ENCODE results near the gene MFAP1.
"Not testable (repeated sequence)": the region's sequence is repeated elsewhere in the genome, so short reads cannot be mapped to it uniquely, and the experiment has no call there.

MFAP1 gene, protein sequence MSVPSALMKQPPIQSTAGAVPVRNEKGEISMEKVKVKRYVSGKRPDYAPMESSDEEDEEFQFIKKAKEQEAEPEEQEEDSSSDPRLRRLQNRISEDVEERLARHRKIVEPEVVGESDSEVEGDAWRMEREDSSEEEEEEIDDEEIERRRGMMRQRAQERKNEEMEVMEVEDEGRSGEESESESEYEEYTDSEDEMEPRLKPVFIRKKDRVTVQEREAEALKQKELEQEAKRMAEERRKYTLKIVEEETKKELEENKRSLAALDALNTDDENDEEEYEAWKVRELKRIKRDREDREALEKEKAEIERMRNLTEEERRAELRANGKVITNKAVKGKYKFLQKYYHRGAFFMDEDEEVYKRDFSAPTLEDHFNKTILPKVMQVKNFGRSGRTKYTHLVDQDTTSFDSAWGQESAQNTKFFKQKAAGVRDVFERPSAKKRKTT

DNA sequence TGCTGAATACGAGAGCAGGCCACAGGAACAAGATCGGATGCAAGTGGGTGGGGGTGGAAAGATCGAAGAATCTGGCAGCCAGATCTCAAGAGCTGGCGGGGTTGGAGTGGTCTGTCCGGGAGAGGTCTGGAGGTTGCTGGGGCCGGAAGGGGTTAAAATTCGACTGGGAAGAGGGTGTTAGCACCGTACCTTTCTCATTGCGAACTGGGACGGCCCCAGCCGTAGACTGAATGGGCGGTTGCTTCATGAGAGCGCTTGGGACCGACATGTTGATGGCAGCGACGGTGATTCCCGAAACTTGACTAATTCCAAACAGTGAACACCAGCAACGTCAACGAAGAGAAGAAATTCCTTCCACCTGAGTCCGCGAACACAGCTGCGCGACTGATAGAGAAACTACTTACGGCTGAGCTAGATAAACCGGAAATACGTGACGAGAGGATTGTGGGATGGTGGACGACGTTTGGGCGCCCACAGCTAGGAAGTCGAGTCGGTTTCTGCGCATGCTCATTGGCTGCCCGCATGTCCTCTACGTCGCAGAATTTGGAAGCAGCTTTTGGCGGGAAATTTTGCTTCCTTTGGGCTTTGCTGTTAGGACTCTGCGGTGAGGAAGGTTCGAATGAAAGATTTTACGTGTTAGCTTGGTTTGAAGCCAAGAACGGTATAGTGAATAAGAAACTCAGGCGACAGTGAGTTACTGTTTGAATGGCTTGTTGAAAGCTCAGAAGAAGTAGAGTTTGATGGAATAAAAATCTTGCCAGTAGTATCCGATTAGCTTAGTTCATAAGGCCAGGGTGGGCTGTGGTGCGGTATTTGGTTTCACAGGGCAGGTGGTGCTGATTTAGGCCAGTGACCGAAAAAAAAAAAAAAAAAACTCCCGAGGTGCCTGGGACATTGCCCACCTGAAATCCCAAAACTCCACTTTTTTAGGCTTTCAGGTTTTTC lies at the start of gene MFAP1:
TSS of gene MFAP1 (minus strand) at position 389 of the 945 bp plus-strand sequence. CDS start at position 268, 121 bp downstream.
- DNase-seq (ENCODE audit: low spot score) = peak; percentile 93

DNA sequence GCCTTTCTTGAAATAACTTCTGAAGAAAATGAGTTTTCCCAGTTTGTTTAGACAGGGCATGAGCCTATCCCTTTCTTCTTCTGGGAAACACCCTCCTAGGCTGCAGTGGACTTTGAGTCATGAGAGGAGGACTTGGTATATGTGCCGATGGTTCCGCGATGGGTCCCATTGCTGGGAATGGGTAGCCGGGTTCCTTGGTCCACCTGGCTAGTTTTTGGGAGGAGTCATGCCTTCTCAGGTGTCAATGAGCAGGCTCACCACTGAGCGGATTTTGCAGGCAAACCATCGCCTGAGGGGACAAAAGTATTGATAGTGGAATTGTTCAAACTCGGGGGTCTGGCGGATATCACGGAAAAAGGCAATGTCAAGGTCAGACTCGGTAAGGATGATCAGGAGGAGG lies 49.2 kb upstream of the MFAP1 start:
- no peak overlapping the region for H3K4me3 ChIP-seq
- no peak for DNase-seq (ENCODE audit: low spot score)
- no peak overlapping the region for H3K27ac ChIP-seq
- TF ChIP-seq CTCF (IDR thresholded peaks at IDR 0.05) = no peak

More for the DNA sequence above, at the start of gene MFAP1:
- Histone ChIP-seq H3K4me3 (peak within 1 kb of the TSS; percentile 82), H3K27ac (peak within 1 kb of the TSS; percentile 76 to 91)
- no peak for TF ChIP-seq CTCF (IDR thresholded peaks at IDR 0.05)

- DNase-seq (ENCODE audit: low spot score) = no peak
- no peak overlapping the region for H3K27ac ChIP-seq
- H3K4me3 ChIP-seq = no peak overlapping the region
- TF ChIP-seq CTCF (IDR thresholded peaks at IDR 0.05) = peak; percentile 28
Measured at GRCh38 chr15:43872416-43873020, 48.0 kb upstream of the MFAP1 start.

- Histone ChIP-seq H3K4me3 (no peak overlapping the region), H3K27ac (no peak overlapping the region)
- DNase-seq (ENCODE audit: low spot score) = no peak
- no peak for TF ChIP-seq CTCF (IDR thresholded peaks at IDR 0.05)
Measured at GRCh38 chr15:43871835-43872234, 47.3 kb upstream of the MFAP1 start.

GRCh38 chr15:43868406-43868805 lies 43.9 kb upstream of the MFAP1 start:
- H3K27ac ChIP-seq = no peak overlapping the region
- H3K4me3 ChIP-seq = no peak overlapping the region
- DNase-seq (ENCODE audit: low spot score) = no peak
- no peak for TF ChIP-seq CTCF (IDR thresholded peaks at IDR 0.05)

- DNase-seq (ENCODE audit: low spot score) = no peak
- TF ChIP-seq CTCF (IDR thresholded peaks at IDR 0.05) = no peak
- H3K27ac ChIP-seq = no peak overlapping the region
Measured at GRCh38 chr15:43867096-43867495, 42.6 kb upstream of the MFAP1 start.

DNA sequence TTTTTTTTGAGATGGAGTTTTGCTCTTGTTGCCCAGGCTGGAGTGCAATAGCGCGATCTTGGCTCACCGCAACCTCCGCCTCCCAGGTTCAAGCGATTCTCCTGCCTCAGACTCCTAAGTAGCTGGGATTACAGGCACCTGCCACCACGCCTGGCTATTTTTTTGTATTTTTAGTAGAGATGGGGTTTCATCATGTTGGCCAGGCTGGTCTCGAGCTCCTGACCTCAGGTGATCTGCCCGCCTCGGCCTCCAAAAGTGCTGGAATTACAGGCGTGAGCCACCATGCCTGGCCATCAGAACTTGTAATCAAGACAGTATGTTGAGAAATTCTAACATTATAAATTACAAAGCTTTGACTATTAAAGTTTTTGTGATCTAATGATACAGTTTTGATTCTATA lies 42.1 kb upstream of the MFAP1 start:
- H3K27ac ChIP-seq; H3K4me3 ChIP-seq; DNase-seq (ENCODE audit: low spot score): not testable (repeated sequence)

More at GRCh38 chr15:43867096-43867495, 42.6 kb upstream of the MFAP1 start:
- no peak overlapping the region for H3K4me3 ChIP-seq
